ENCODE results near the gene BNIP3.
"Not testable (repeated sequence)": the region's sequence is repeated elsewhere in the genome, so short reads cannot be mapped to it uniquely, and the experiment has no call there.

BNIP3 gene

GRCh38 chr10:131998845-131999681, 17.3 kb upstream of the BNIP3 start:
- Histone ChIP-seq H3K4me3 (ENCODE audit: low read length) (no peak overlapping the region), H3K9ac (ENCODE audit: low read length) (no peak overlapping the region), H3K9me3 (ENCODE audit: control insufficient read depth, low read length) (no peaks in the 10 kb centered on the region), H3K27me3 (ENCODE audit: control insufficient read depth, insufficient read depth, low read length) (no peaks in the 10 kb centered on the region), H3K4me1 (ENCODE audit: control insufficient read depth, insufficient read depth, low read length) (no peaks in the 10 kb centered on the region), H3K36me3 (ENCODE audit: control insufficient read depth, insufficient read depth, low read length) (no peaks in the 10 kb centered on the region)

GRCh38 chr10:131998050-131998844, 16.5 kb upstream of the BNIP3 start:
- no peaks in the 10 kb centered on the region for H3K9me3 ChIP-seq (ENCODE audit: control insufficient read depth, low read length)
- H3K27me3 ChIP-seq (ENCODE audit: control insufficient read depth, insufficient read depth, low read length), result no peaks in the 10 kb centered on the region
- H3K36me3 ChIP-seq (ENCODE audit: control insufficient read depth, insufficient read depth, low read length), result no peaks in the 10 kb centered on the region
- no peak overlapping the region for H3K9ac ChIP-seq (ENCODE audit: low read length)
- no peak overlapping the region for H3K4me3 ChIP-seq (ENCODE audit: low read length)
- H3K4me1 ChIP-seq (ENCODE audit: control insufficient read depth, insufficient read depth, low read length), result no peaks in the 10 kb centered on the region

- H3K4me3 ChIP-seq (ENCODE audit: low read length), result no peak overlapping the region
- no peaks in the 10 kb centered on the region for H3K4me1 ChIP-seq (ENCODE audit: control insufficient read depth, insufficient read depth, low read length)
- H3K9me3 ChIP-seq (ENCODE audit: control insufficient read depth, low read length), result no peaks in the 10 kb centered on the region
- H3K27me3 ChIP-seq (ENCODE audit: control insufficient read depth, insufficient read depth, low read length), result no peaks in the 10 kb centered on the region
- no peaks in the 10 kb centered on the region for H3K36me3 ChIP-seq (ENCODE audit: control insufficient read depth, insufficient read depth, low read length)
- H3K9ac ChIP-seq (ENCODE audit: low read length), result no peak overlapping the region
Observed at GRCh38 chr10:131997366-131998049, 15.8 kb upstream of the BNIP3 start.

GRCh38 chr10:131996466-131997365, 15.0 kb upstream of the BNIP3 start:
- H3K4me1 ChIP-seq (ENCODE audit: control insufficient read depth, insufficient read depth, low read length), result no peaks in the 10 kb centered on the region
- no peaks in the 10 kb centered on the region for H3K36me3 ChIP-seq (ENCODE audit: control insufficient read depth, insufficient read depth, low read length)
- no peaks in the 10 kb centered on the region for H3K9me3 ChIP-seq (ENCODE audit: control insufficient read depth, low read length)
- no peak overlapping the region for H3K9ac ChIP-seq (ENCODE audit: low read length)
- no peaks in the 10 kb centered on the region for H3K27me3 ChIP-seq (ENCODE audit: control insufficient read depth, insufficient read depth, low read length)
- no peak overlapping the region for H3K4me3 ChIP-seq (ENCODE audit: low read length)

- Histone ChIP-seq H3K9me3 (ENCODE audit: control insufficient read depth, low read length) (no peaks in the 10 kb centered on the region), H3K27me3 (ENCODE audit: control insufficient read depth, insufficient read depth, low read length) (no peaks in the 10 kb centered on the region), H3K36me3 (ENCODE audit: control insufficient read depth, insufficient read depth, low read length) (no peaks in the 10 kb centered on the region), H3K4me3 (ENCODE audit: low read length) (no peak overlapping the region), H3K4me1 (ENCODE audit: control insufficient read depth, insufficient read depth, low read length) (no peaks in the 10 kb centered on the region), H3K9ac (ENCODE audit: low read length) (no peak overlapping the region)
Observed at GRCh38 chr10:131994435-131994834, 12.7 kb upstream of the BNIP3 start.

GRCh38 chr10:131993275-131993674, 11.6 kb upstream of the BNIP3 start:
- Histone ChIP-seq H3K36me3 (ENCODE audit: control insufficient read depth, insufficient read depth, low read length) (no peaks in the 10 kb centered on the region), H3K4me1 (ENCODE audit: control insufficient read depth, insufficient read depth, low read length) (no peaks in the 10 kb centered on the region), H3K27me3 (ENCODE audit: control insufficient read depth, insufficient read depth, low read length) (no peaks in the 10 kb centered on the region), H3K4me3 (ENCODE audit: low read length) (no peak overlapping the region), H3K9me3 (ENCODE audit: control insufficient read depth, low read length) (no peaks in the 10 kb centered on the region), H3K9ac (ENCODE audit: low read length) (no peak overlapping the region)

GRCh38 chr10:131991726-131992125, 10.0 kb upstream of the BNIP3 start:
- Histone ChIP-seq H3K36me3 (ENCODE audit: control insufficient read depth, insufficient read depth, low read length) (no peaks in the 10 kb centered on the region), H3K9ac (ENCODE audit: low read length) (no peak overlapping the region), H3K4me1 (ENCODE audit: control insufficient read depth, insufficient read depth, low read length) (no peaks in the 10 kb centered on the region), H3K27me3 (ENCODE audit: control insufficient read depth, insufficient read depth, low read length) (no peaks in the 10 kb centered on the region), H3K4me3 (ENCODE audit: low read length) (no peak overlapping the region), H3K9me3 (ENCODE audit: control insufficient read depth, low read length) (no peaks in the 10 kb centered on the region)

- not testable (repeated sequence) for H3K27me3 ChIP-seq (ENCODE audit: control insufficient read depth, insufficient read depth, low read length); H3K9ac ChIP-seq (ENCODE audit: low read length); H3K4me3 ChIP-seq (ENCODE audit: low read length); H3K9me3 ChIP-seq (ENCODE audit: control insufficient read depth, low read length); H3K4me1 ChIP-seq (ENCODE audit: control insufficient read depth, insufficient read depth, low read length); H3K36me3 ChIP-seq (ENCODE audit: control insufficient read depth, insufficient read depth, low read length)
Observed at GRCh38 chr10:131987786-131988185, 6.1 kb upstream of the BNIP3 start.

GRCh38 chr10:131987301-131987700, 5.6 kb upstream of the BNIP3 start:
- not testable (repeated sequence) for H3K36me3 ChIP-seq (ENCODE audit: control insufficient read depth, insufficient read depth, low read length); H3K9ac ChIP-seq (ENCODE audit: low read length); H3K27me3 ChIP-seq (ENCODE audit: control insufficient read depth, insufficient read depth, low read length); H3K4me1 ChIP-seq (ENCODE audit: control insufficient read depth, insufficient read depth, low read length); H3K4me3 ChIP-seq (ENCODE audit: low read length); H3K9me3 ChIP-seq (ENCODE audit: control insufficient read depth, low read length)

- H3K4me1 ChIP-seq (ENCODE audit: control insufficient read depth, insufficient read depth, low read length); H3K9me3 ChIP-seq (ENCODE audit: control insufficient read depth, low read length); H3K9ac ChIP-seq (ENCODE audit: low read length); H3K36me3 ChIP-seq (ENCODE audit: control insufficient read depth, insufficient read depth, low read length); H3K4me3 ChIP-seq (ENCODE audit: low read length); H3K27me3 ChIP-seq (ENCODE audit: control insufficient read depth, insufficient read depth, low read length): not testable (repeated sequence)
Observed at GRCh38 chr10:131986851-131987250, 5.1 kb upstream of the BNIP3 start.

GRCh38 chr10:131983780-131984179, 2.1 kb upstream of the BNIP3 start:
- Histone ChIP-seq H3K9me3 (ENCODE audit: control insufficient read depth, low read length) (no peaks in the 10 kb centered on the region), H3K27me3 (ENCODE audit: control insufficient read depth, insufficient read depth, low read length) (peaks cover 31% of the 10 kb centered on the region), H3K4me3 (ENCODE audit: low read length) (no peak overlapping the region), H3K36me3 (ENCODE audit: control insufficient read depth, insufficient read depth, low read length) (no peaks in the 10 kb centered on the region), H3K4me1 (ENCODE audit: control insufficient read depth, insufficient read depth, low read length) (peaks cover 9% of the 10 kb centered on the region), H3K9ac (ENCODE audit: low read length) (no peak overlapping the region)

All from mucosa of stomach (tissue), 1 donor.